Hepatocyte (in vitro differentiated cells): ENCODE measurements around the gene TMCC2. TPM values are rescaled to one million over a fixed set of nuclear protein-coding genes. Genes with fewer than 3 reads are reported as not detected.

Experiments
- DNase-seq: peaks from one replicate; pipeline ENCODE4 v3.0.0-alpha.2; 2016; ENCODE audit warnings: low spot score
- H2AFZ ChIP-seq: fragments of 200-600 bp; sonication (generic); 2 replicates; pipeline ENCODE4 v1.6.0; 2016; ENCODE audit warnings: antibody characterized with exemption, mild to moderate bottlenecking
- H3K27ac ChIP-seq: fragments of 200-600 bp; sonication (generic); 2 replicates; pipeline ENCODE4 v1.5.1; 2016; ENCODE audit warnings: mild to moderate bottlenecking
- H3K27me3 ChIP-seq: fragments of 200-600 bp; sonication (generic); 2 replicates; pipeline ENCODE4 v1.6.1; 2016
- H3K36me3 ChIP-seq: fragments of 200-600 bp; sonication (generic); replicated peaks from 2 replicates; pipeline ENCODE4 v1.5.1; 2016; ENCODE audit warnings: low read depth; ENCODE audit not compliant: insufficient read depth
- H3K4me1 ChIP-seq: fragments of 200-600 bp; sonication (generic); 2 replicates; pipeline ENCODE4 v1.5.1; 2016; ENCODE audit warnings: mild to moderate bottlenecking, moderate library complexity; ENCODE audit not compliant: insufficient read depth
- H3K4me2 ChIP-seq: fragments of 200-600 bp; sonication (generic); 2 replicates; pipeline ENCODE4 v1.6.0; 2016
- H3K4me3 ChIP-seq: fragments of 200-600 bp; sonication (generic); 2 replicates; pipeline ENCODE4 v1.5.1; 2016; ENCODE audit warnings: mild to moderate bottlenecking
- H3K79me2 ChIP-seq: fragments of 200-600 bp; sonication (generic); 2 replicates; pipeline ENCODE4 v1.6.0; 2017; ENCODE audit warnings: mild to moderate bottlenecking
- H3K9me2 ChIP-seq: fragments of 200-600 bp; sonication (generic); replicated peaks from 2 replicates; pipeline ENCODE4 v1.6.0; 2017; ENCODE audit warnings: mild to moderate bottlenecking; ENCODE audit not compliant: insufficient read depth
- H3K9me3 ChIP-seq: fragments of 200-600 bp; sonication (generic); 2 replicates; pipeline ENCODE4 v1.5.1; 2016; ENCODE audit warnings: low read depth, mild to moderate bottlenecking
- H4K20me1 ChIP-seq: fragments of 200-600 bp; sonication (generic); 2 replicates; pipeline ENCODE4 v1.6.0; 2016; ENCODE audit warnings: mild to moderate bottlenecking; ENCODE audit not compliant: insufficient read depth, poor library complexity, severe bottlenecking
- EZH2 ChIP-seq: fragments of 200-600 bp; sonication (generic); IDR thresholded peaks from 2 replicates; pipeline ENCODE4 v1.6.1; 2016; ENCODE audit warnings: antibody characterized with exemption, mild to moderate bottlenecking, borderline replicate concordance
- EZH2phosphoT487 ChIP-seq: fragments of 200-600 bp; sonication (generic); IDR thresholded peaks from one replicate; pipeline ENCODE4 v1.6.1; 2018; ENCODE audit warnings: antibody characterized with exemption, mild to moderate bottlenecking, low read depth, moderate library complexity; ENCODE audit not compliant: unreplicated experiment, severe bottlenecking
- WGBS: methylation state at CpG from one replicate; pipeline ENCODE4 v1.1.6; 2016; ENCODE audit warnings: low lambda C conversion rate; ENCODE audit errors: missing lambda C conversion rate; 5-methylcytosine and 5-hydroxymethylcytosine counted together
- polyA plus RNA-seq: library from polyadenylated mRNA; unstranded; fragments of >200 nt; fragmentation: Nextera tagmentation; extraction: Ambion mirVana; gene quantifications from 2 replicates; pipeline ENCODE4 v1.2.1, GENCODE V29; 2016
- total RNA-seq: library from RNA; depleted of rRNA; stranded (reverse); fragments of >200 nt; gene quantifications from 2 replicates; pipeline ENCODE4 v1.2.3, GENCODE V29; 2014
- TF ChIP-seq, protein P1 (sequence below): fragments of 200-600 bp; sonication (generic); IDR thresholded peaks from 2 replicates; pipeline ENCODE4 v1.5.1; 2016; ENCODE audit warnings: antibody characterized with exemption, mild to moderate bottlenecking; ENCODE audit not compliant: poor library complexity

Gene TMCC2
- total and polyA plus RNA-seq, 2 experiments from 2014 or later: 2.5 to 2.9 TPM

- Histone ChIP-seq H3K79me2 (no peaks in the 10 kb centered on the region), H3K9me3 (no peaks in the 10 kb centered on the region), H4K20me1 (no peaks in the 10 kb centered on the region), H3K4me3 (no peak overlapping the region), H3K4me2 (no peak overlapping the region), H3K27ac (no peak overlapping the region), H3K9me2 (no peaks in the 10 kb centered on the region), H3K4me1 (peaks cover 5% of the 10 kb centered on the region), H3K27me3 (peaks cover 13% of the 10 kb centered on the region), H2AFZ (no peak overlapping the region), H3K36me3 (no peaks in the 10 kb centered on the region)
- no peak for DNase-seq
- 79% methylated on average over 11 of the region's 11 CpGs for WGBS
- TF ChIP-seq EZH2 (no peak), EZH2phosphoT487 (no peak)
- TF ChIP-seq, protein P1, sequence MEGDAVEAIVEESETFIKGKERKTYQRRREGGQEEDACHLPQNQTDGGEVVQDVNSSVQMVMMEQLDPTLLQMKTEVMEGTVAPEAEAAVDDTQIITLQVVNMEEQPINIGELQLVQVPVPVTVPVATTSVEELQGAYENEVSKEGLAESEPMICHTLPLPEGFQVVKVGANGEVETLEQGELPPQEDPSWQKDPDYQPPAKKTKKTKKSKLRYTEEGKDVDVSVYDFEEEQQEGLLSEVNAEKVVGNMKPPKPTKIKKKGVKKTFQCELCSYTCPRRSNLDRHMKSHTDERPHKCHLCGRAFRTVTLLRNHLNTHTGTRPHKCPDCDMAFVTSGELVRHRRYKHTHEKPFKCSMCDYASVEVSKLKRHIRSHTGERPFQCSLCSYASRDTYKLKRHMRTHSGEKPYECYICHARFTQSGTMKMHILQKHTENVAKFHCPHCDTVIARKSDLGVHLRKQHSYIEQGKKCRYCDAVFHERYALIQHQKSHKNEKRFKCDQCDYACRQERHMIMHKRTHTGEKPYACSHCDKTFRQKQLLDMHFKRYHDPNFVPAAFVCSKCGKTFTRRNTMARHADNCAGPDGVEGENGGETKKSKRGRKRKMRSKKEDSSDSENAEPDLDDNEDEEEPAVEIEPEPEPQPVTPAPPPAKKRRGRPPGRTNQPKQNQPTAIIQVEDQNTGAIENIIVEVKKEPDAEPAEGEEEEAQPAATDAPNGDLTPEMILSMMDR: no peak
Observed at GRCh38 chr1:205225901-205226765, 1.6 kb upstream of the TMCC2 start.

- H3K9me3 ChIP-seq: no peaks in the 10 kb centered on the region
- H3K4me3 ChIP-seq: peak overlapping the region; percentile 16
- no peaks in the 10 kb centered on the region for H3K79me2 ChIP-seq
- TF ChIP-seq EZH2 (no peak), EZH2phosphoT487 (no peak)
- TF ChIP-seq, protein P1: no peak
- peak overlapping the region; percentile 91 for H3K4me2 ChIP-seq
- H2AFZ ChIP-seq: peak overlapping the region; percentile 53
- no peaks in the 10 kb centered on the region for H3K36me3 ChIP-seq
- H3K27ac ChIP-seq: no peak overlapping the region
- no peaks in the 10 kb centered on the region for H3K9me2 ChIP-seq
- no peak for DNase-seq
- no peaks in the 10 kb centered on the region for H4K20me1 ChIP-seq
- WGBS: 14% methylated on average over 8 of the region's 8 CpGs
- peaks cover 5% of the 10 kb centered on the region for H3K4me1 ChIP-seq
- H3K27me3 ChIP-seq: peaks cover 13% of the 10 kb centered on the region
Observed at GRCh38 chr1:205226868-205227583, 720 bp upstream of the TMCC2 start.

DNA sequence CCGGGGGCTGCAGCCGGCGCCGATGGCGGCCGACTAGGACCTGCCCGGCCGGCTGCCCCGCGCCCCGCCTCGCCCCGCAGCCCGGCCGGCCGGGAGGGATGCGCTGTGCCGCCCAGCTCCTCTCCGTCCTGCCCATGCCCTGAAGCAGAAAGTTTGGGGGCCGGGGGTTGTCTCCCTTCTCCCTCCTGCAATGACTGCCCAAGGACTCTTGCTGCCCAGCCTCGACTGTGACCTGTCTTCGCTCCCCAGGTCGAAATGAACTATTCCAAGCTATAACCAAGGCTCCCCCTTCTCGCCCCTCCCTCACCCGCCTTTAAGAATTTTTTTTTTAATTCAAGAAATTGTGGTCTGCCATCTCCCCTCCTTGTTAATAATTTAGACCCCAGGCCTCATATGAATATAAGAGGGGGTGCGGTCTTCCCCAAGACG lies 361 bp downstream of the TMCC2 start:
- Histone ChIP-seq H2AFZ (peak overlapping the region; percentile 59), H3K9me2 (no peaks in the 10 kb centered on the region), H3K4me2 (peak overlapping the region; percentile 91), H4K20me1 (no peaks in the 10 kb centered on the region), H3K36me3 (no peaks in the 10 kb centered on the region), H3K4me3 (peak overlapping the region; percentile 57), H3K27ac (no peak overlapping the region), H3K4me1 (peaks cover 5% of the 10 kb centered on the region), H3K27me3 (peaks cover 13% of the 10 kb centered on the region), H3K9me3 (no peaks in the 10 kb centered on the region), H3K79me2 (no peaks in the 10 kb centered on the region)
- 3% methylated on average over 6 of the region's 27 CpGs for WGBS
- no peak for DNase-seq
- TF ChIP-seq, protein P1: no peak
- TF ChIP-seq EZH2 (no peak), EZH2phosphoT487 (no peak)
